BE2C (cell line): ENCODE results near the gene OR10A3.

Experiments
- DNase-seq: peaks from one replicate; pipeline ENCODE4 v3.0.0-alpha.2; 2020
- H3K27me3 ChIP-seq: fragments of 250-450 bp; sonication (Bioruptor Pico); 2 replicates; pipeline ENCODE4 v1.5.1; 2020; ENCODE audit warnings: mild to moderate bottlenecking
- H3K36me3 ChIP-seq: fragments of 250-450 bp; sonication (Bioruptor Pico); 2 replicates; pipeline ENCODE4 v1.5.1; 2020; ENCODE audit warnings: mild to moderate bottlenecking
- H3K4me1 ChIP-seq: fragments of 250-450 bp; sonication (Bioruptor Pico); 2 replicates; pipeline ENCODE4 v1.5.1; 2020
- H3K4me3 ChIP-seq: 2 replicates; pipeline ENCODE4 v1.5.1; 2011; ENCODE audit warnings: low read depth, low read length
- H3K9me3 ChIP-seq: fragments of 250-450 bp; sonication (Bioruptor Pico); 2 replicates; pipeline ENCODE4 v1.5.1; 2020
- CTCF ChIP-seq: IDR thresholded peaks from 2 replicates; pipeline ENCODE4 v1.5.1; 2012; ENCODE audit warnings: mild to moderate bottlenecking, low read depth, low read length

Gene OR10A3

GRCh38 chr11:7977232-7977917 is 35.9 kb upstream of the OR10A3 start:
- Histone ChIP-seq H3K9me3 (no peaks in the 10 kb centered on the region), H3K36me3 (no peaks in the 10 kb centered on the region), H3K4me1 (no peaks in the 10 kb centered on the region), H3K27me3 (no peaks in the 10 kb centered on the region; the same call in 1 of the 2 replicates), H3K4me3 (no peak overlapping the region)
- DNase-seq, result no peak
- TF ChIP-seq CTCF, result no peak

- no peaks in the 10 kb centered on the region for H3K4me1 ChIP-seq
- no peak for TF ChIP-seq CTCF
- H3K27me3 ChIP-seq, result no peaks in the 10 kb centered on the region; the same call in 1 of the 2 replicates
- no peaks in the 10 kb centered on the region for H3K9me3 ChIP-seq
- H3K36me3 ChIP-seq, result no peaks in the 10 kb centered on the region
- no peak for DNase-seq
- H3K4me3 ChIP-seq, result no peak overlapping the region
Observed at GRCh38 chr11:7974668-7975067, 33.2 kb upstream of the OR10A3 start.

DNA sequence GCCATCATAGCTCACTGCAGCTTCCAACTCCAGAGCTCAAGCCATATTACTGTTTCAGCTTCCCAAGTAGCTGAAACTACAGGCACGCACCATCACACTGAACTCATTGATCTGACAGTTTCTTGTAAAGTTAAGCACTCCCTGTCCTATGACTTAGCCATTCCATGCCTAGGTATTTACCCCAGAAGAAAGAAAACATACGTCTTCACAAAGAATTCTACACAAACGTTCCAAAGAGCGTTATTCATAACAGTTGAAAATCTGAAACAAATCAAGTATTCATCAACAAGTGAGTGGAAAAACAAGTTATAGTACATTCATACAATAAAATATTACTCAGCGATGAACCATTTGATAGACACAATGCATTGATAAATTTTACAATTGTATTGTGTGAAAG is 31.5 kb upstream of the OR10A3 start:
- Histone ChIP-seq H3K4me3 (no peak overlapping the region), H3K4me1 (no peaks in the 10 kb centered on the region), H3K27me3 (no peaks in the 10 kb centered on the region; the same call in 1 of the 2 replicates), H3K9me3 (no peaks in the 10 kb centered on the region), H3K36me3 (no peaks in the 10 kb centered on the region)
- no peak for TF ChIP-seq CTCF
- DNase-seq, result no peak

GRCh38 chr11:7971846-7972245 is 30.3 kb upstream of the OR10A3 start:
- Histone ChIP-seq H3K27me3 (no peaks in the 10 kb centered on the region), H3K9me3 (no peaks in the 10 kb centered on the region), H3K36me3 (no peaks in the 10 kb centered on the region), H3K4me3 (no peak overlapping the region), H3K4me1 (no peaks in the 10 kb centered on the region)
- no peak for TF ChIP-seq CTCF
- no peak for DNase-seq

GRCh38 chr11:7969756-7970646 is 28.5 kb upstream of the OR10A3 start:
- H3K36me3 ChIP-seq, result no peaks in the 10 kb centered on the region
- no peak for DNase-seq
- no peaks in the 10 kb centered on the region for H3K4me1 ChIP-seq
- TF ChIP-seq CTCF, result no peak
- no peaks in the 10 kb centered on the region for H3K9me3 ChIP-seq
- no peak overlapping the region for H3K4me3 ChIP-seq
- no peaks in the 10 kb centered on the region for H3K27me3 ChIP-seq

DNA sequence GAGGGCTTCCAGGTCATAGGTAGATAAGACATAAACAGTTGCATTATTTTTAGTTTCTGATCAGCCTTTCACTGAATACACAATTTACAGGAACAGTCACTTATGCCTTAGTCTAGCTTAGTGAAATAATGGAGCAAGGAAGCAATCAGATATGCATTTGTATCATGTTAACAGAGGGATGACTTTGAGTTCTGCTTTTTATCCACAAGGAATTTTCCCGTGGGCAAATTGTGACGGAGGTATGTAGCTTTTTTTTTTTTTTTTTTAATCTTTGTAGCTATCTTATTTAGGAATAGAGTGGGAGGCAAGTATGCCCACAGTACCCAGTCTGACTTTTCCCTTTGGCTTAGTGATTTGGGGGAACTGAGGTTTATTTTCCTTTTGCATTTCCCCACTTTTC is 27.2 kb upstream of the OR10A3 start:
- Histone ChIP-seq H3K4me1 (no peaks in the 10 kb centered on the region), H3K36me3 (no peaks in the 10 kb centered on the region), H3K9me3 (no peaks in the 10 kb centered on the region), H3K27me3 (no peaks in the 10 kb centered on the region), H3K4me3 (no peak overlapping the region)
- no peak for DNase-seq
- TF ChIP-seq CTCF, result no peak
